BLaER1 (cell line): ENCODE measurements around the gene CDC42BPB.
"Not testable (repeated sequence)": the region's sequence is repeated elsewhere in the genome, so short reads cannot be mapped to it uniquely, and the experiment has no call there.

Experiments used
- H3K27ac ChIP-seq: shearing (Covaris generic); formaldehyde crosslinking; 2 replicates; pipeline ENCODE4 v1.8.1; 2022
- H3K27me3 ChIP-seq: shearing (Covaris generic); formaldehyde crosslinking; 2 replicates; pipeline ENCODE4 v1.8.1; 2022
- H3K36me3 ChIP-seq: shearing (Covaris generic); formaldehyde crosslinking; 2 replicates; pipeline ENCODE4 v1.8.1; 2022
- H3K4me1 ChIP-seq: shearing (Covaris generic); formaldehyde crosslinking; 2 replicates; pipeline ENCODE4 v1.8.1; 2022
- H3K4me2 ChIP-seq: shearing (Covaris generic); formaldehyde crosslinking; 2 replicates; pipeline ENCODE4 v1.8.1; 2022
- H3K4me3 ChIP-seq: shearing (Covaris generic); formaldehyde crosslinking; 2 replicates; pipeline ENCODE4 v1.8.1; 2022
- H3K9ac ChIP-seq: shearing (Covaris generic); formaldehyde crosslinking; 2 replicates; pipeline ENCODE4 v1.8.1; 2022
- H3K9me3 ChIP-seq: shearing (Covaris generic); formaldehyde crosslinking; 2 replicates; pipeline ENCODE4 v1.8.1; 2022
- H4K20me1 ChIP-seq: shearing (Covaris generic); formaldehyde crosslinking; 2 replicates; pipeline ENCODE4 v1.8.1; 2022
- Cebpa-rat ChIP-seq: shearing (Covaris generic); IDR thresholded peaks from 2 replicates; pipeline ENCODE4 v1.8.1; 2022

Gene CDC42BPB

GRCh38 chr14:102900631-102901571 is 156.4 kb downstream of the CDC42BPB start:
- Histone ChIP-seq H3K36me3 (peaks cover 75% of the 10 kb centered on the region), H3K4me3 (no peak overlapping the region), H3K27ac (0 out of 2 replicates have a peak overlapping the region, but pooled peaks have one; percentile 54), H3K4me1 (peaks cover 38% of the 10 kb centered on the region), H3K9me3 (no peaks in the 10 kb centered on the region; the same call in 1 of the 2 replicates), H3K9ac (0 out of 2 replicates have a peak overlapping the region, but pooled peaks have one; percentile 2), H3K4me2 (peak overlapping the region; percentile 42), H4K20me1 (peaks cover 18% of the 10 kb centered on the region; the same call in 1 of the 2 replicates), H3K27me3 (no peaks in the 10 kb centered on the region)
- no peak for TF ChIP-seq Cebpa-rat

- Histone ChIP-seq H3K4me3 (no peak overlapping the region), H3K4me2 (no peak overlapping the region), H4K20me1 (peaks cover 18% of the 10 kb centered on the region; the same call in 1 of the 2 replicates), H3K9ac (no peak overlapping the region), H3K9me3 (no peaks in the 10 kb centered on the region), H3K36me3 (peaks cover 75% of the 10 kb centered on the region), H3K27ac (no peak overlapping the region; the same call in 1 of the 2 replicates), H3K4me1 (peaks cover 38% of the 10 kb centered on the region), H3K27me3 (no peaks in the 10 kb centered on the region)
- TF ChIP-seq Cebpa-rat: no peak
These were observed 157.8 kb downstream of the CDC42BPB start for GRCh38 chr14:102899516-102899900.

- H3K27ac ChIP-seq: no peak overlapping the region; the same call in 1 of the 2 replicates
These were observed 158.4 kb downstream of the CDC42BPB start for GRCh38 chr14:102898776-102899515.

GRCh38 chr14:102898298-102898697 is 159.1 kb downstream of the CDC42BPB start:
- Histone ChIP-seq H3K4me1 (peaks cover 44% of the 10 kb centered on the region), H3K36me3 (peaks cover 73% of the 10 kb centered on the region), H3K9me3 (no peaks in the 10 kb centered on the region), H3K27ac (no peak overlapping the region), H4K20me1 (peaks cover 18% of the 10 kb centered on the region; the same call in 1 of the 2 replicates), H3K4me2 (no peak overlapping the region), H3K9ac (no peak overlapping the region), H3K27me3 (no peaks in the 10 kb centered on the region), H3K4me3 (no peak overlapping the region)
- TF ChIP-seq Cebpa-rat: no peak

More at GRCh38 chr14:102898776-102899515, 158.4 kb downstream of the CDC42BPB start:
- TF ChIP-seq Cebpa-rat: no peak
- Histone ChIP-seq H4K20me1 (peaks cover 18% of the 10 kb centered on the region; the same call in 1 of the 2 replicates), H3K4me2 (peak overlapping the region; percentile 8; the same call in 1 of the 2 replicates), H3K4me1 (peaks cover 38% of the 10 kb centered on the region), H3K4me3 (no peak overlapping the region), H3K27me3 (no peaks in the 10 kb centered on the region), H3K36me3 (peaks cover 75% of the 10 kb centered on the region), H3K9ac (no peak overlapping the region), H3K9me3 (no peaks in the 10 kb centered on the region)

- Histone ChIP-seq H3K9ac (no peak overlapping the region), H3K36me3 (peaks cover 71% of the 10 kb centered on the region), H3K4me1 (peaks cover 45% of the 10 kb centered on the region), H3K27ac (no peak overlapping the region), H3K4me3 (no peak overlapping the region), H4K20me1 (peaks cover 16% of the 10 kb centered on the region; the same call in 1 of the 2 replicates), H3K27me3 (no peaks in the 10 kb centered on the region), H3K4me2 (no peak overlapping the region), H3K9me3 (no peaks in the 10 kb centered on the region)
- no peak for TF ChIP-seq Cebpa-rat
These were observed 159.9 kb downstream of the CDC42BPB start for GRCh38 chr14:102897299-102898027.

GRCh38 chr14:102896735-102897134 is 160.6 kb downstream of the CDC42BPB start:
- H3K9ac ChIP-seq, H4K20me1 ChIP-seq, H3K27ac ChIP-seq, H3K4me2 ChIP-seq, H3K9me3 ChIP-seq, H3K27me3 ChIP-seq, H3K4me3 ChIP-seq: not testable (repeated sequence)
- Histone ChIP-seq H3K4me1 (peaks cover 38% of the 10 kb centered on the region), H3K36me3 (peaks cover 74% of the 10 kb centered on the region)

- Histone ChIP-seq H3K4me2 (peak overlapping the region; percentile 61), H3K36me3 (peaks cover 67% of the 10 kb centered on the region), H4K20me1 (no peaks in the 10 kb centered on the region), H3K27me3 (no peaks in the 10 kb centered on the region), H3K4me1 (peaks cover 16% of the 10 kb centered on the region), H3K9me3 (no peaks in the 10 kb centered on the region), H3K27ac (no peak overlapping the region; the same call in 1 of the 2 replicates), H3K9ac (no peak overlapping the region), H3K4me3 (no peak overlapping the region)
- TF ChIP-seq Cebpa-rat: no peak
These were observed 163.9 kb downstream of the CDC42BPB start for GRCh38 chr14:102893452-102893851.

GRCh38 chr14:102892651-102893050 is 164.7 kb downstream of the CDC42BPB start:
- Histone ChIP-seq H3K36me3 (peaks cover 67% of the 10 kb centered on the region), H4K20me1 (no peaks in the 10 kb centered on the region), H3K27me3 (no peaks in the 10 kb centered on the region), H3K9me3 (no peaks in the 10 kb centered on the region), H3K27ac (no peak overlapping the region), H3K4me1 (peaks cover 13% of the 10 kb centered on the region), H3K4me2 (no peak overlapping the region), H3K9ac (no peak overlapping the region), H3K4me3 (no peak overlapping the region)
- no peak for TF ChIP-seq Cebpa-rat

GRCh38 chr14:102891556-102891955 is 165.8 kb downstream of the CDC42BPB start:
- Histone ChIP-seq H3K4me2 (no peak overlapping the region), H3K27ac (no peak overlapping the region), H3K4me1 (peaks cover 13% of the 10 kb centered on the region), H3K9ac (no peak overlapping the region), H4K20me1 (no peaks in the 10 kb centered on the region), H3K9me3 (no peaks in the 10 kb centered on the region), H3K36me3 (peaks cover 73% of the 10 kb centered on the region), H3K4me3 (no peak overlapping the region), H3K27me3 (no peaks in the 10 kb centered on the region)
- no peak for TF ChIP-seq Cebpa-rat
